ENCODE data around the gene ETV6.
A peak's percentile ranks its signal among the peaks of the same experiment; 100 is the strongest.

The ETV6 gene

DNA sequence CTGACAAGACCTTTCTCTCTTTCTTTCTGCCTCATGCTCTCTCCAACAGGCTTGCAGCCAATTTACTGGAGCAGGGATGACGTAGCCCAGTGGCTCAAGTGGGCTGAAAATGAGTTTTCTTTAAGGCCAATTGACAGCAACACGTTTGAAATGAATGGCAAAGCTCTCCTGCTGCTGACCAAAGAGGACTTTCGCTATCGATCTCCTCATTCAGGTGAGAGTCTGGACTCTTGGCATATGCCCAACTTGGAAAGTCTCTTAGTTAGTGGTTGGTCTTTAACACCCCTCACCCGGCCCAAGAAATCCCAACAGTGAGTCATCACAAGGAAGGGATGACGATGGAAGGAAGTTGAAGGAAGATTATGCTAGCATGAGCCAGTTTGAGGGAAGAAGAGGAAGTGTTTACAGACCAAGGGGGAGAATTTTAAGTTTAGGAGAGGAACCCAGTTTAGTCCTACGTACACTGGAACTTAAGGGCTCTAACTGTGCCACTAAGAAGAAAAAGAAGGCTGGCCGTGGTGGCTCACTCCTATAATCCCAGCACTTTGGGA is 189.7 kb downstream of the ETV6 start:
- no peak overlapping the region for H3K4me3 ChIP-seq (ENCODE audit: low read depth, low read length)
- in situ Hi-C loops (cut with HindIII; ENCODE audit: low sequenced_read_pairs) = no loop called here
- peak; percentile 85 for DNase-seq (ENCODE audit: low read depth, low spot score)
- TF ChIP-seq, protein P1, sequence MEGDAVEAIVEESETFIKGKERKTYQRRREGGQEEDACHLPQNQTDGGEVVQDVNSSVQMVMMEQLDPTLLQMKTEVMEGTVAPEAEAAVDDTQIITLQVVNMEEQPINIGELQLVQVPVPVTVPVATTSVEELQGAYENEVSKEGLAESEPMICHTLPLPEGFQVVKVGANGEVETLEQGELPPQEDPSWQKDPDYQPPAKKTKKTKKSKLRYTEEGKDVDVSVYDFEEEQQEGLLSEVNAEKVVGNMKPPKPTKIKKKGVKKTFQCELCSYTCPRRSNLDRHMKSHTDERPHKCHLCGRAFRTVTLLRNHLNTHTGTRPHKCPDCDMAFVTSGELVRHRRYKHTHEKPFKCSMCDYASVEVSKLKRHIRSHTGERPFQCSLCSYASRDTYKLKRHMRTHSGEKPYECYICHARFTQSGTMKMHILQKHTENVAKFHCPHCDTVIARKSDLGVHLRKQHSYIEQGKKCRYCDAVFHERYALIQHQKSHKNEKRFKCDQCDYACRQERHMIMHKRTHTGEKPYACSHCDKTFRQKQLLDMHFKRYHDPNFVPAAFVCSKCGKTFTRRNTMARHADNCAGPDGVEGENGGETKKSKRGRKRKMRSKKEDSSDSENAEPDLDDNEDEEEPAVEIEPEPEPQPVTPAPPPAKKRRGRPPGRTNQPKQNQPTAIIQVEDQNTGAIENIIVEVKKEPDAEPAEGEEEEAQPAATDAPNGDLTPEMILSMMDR (IDR thresholded peaks at IDR 0.05; ENCODE audit: low read depth, low read length) = no peak

DNA sequence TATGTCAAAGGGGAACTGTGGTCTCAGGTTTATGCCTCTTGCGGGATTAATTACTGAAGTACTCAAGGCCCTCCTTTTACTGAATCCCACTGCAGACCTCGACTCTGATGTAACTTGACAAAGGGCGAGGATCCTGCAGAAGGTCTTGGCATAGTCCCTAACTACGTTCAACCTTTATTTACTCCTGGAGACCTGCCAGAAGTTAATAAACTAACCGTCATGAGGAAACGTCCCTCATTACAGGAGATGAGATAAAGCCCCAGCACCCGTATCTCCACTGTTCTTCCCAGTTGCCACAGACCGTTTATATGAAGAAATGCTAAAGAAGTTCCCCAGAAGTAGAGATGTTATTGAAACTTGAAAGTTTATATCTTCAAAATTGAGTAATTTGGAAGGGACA is 190.9 kb downstream of the ETV6 start:
- H3K4me3 ChIP-seq (ENCODE audit: low read depth, low read length) = no peak overlapping the region
- in situ Hi-C loops (cut with HindIII; ENCODE audit: low sequenced_read_pairs) = no loop called here
- TF ChIP-seq, protein P1 (IDR thresholded peaks at IDR 0.05; ENCODE audit: low read depth, low read length) = no peak
- no peak for DNase-seq (ENCODE audit: low read depth, low spot score)

DNA sequence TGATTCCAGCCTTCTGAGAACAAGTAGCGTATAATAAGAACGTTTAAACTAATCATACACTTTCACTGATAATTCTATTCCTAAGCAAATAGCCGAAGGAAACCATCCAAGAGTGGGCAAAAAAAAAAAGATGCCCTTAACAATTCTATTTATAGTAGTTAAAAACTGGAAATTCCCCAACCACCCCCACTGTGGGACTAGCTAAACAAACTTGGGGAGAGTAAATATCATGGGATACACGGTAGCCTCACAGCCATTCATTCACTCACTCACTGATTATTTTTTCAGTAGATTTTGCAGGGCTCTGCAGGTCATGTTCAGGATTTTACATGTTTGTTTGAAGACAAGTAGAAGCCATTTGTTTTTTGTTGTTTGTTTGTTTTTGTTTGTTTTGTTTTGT is 197.0 kb downstream of the ETV6 start:
- no peak for DNase-seq (ENCODE audit: low read depth, low spot score)
- TF ChIP-seq, protein P1 (IDR thresholded peaks at IDR 0.05; ENCODE audit: low read depth, low read length) = no peak
- in situ Hi-C loops (cut with HindIII; ENCODE audit: low sequenced_read_pairs) = no loop called here
- H3K4me3 ChIP-seq (ENCODE audit: low read depth, low read length) = no peak overlapping the region

DNA sequence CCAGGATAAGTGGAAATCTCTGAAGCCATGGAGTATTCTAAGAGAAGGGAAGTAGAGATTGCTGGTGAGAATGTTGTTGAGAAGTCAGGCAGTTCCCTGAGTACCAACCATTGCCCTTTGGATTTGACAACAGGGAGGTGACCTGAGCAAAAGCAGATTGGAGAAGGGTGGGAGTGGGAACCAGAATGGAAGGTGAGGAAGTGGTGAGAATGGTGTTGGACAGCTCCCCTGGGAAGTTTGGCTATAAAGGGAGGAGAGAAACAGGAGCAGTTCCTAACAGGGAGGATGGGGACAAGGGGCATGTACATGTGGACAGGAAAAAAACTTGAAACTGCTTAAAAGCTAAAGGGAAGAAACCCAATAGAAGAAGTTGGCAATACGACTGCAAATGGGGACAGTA is 198.1 kb downstream of the ETV6 start:
- DNase-seq (ENCODE audit: low read depth, low spot score) = no peak
- in situ Hi-C loops (cut with HindIII; ENCODE audit: low sequenced_read_pairs) = no loop called here
- TF ChIP-seq, protein P1 (IDR thresholded peaks at IDR 0.05; ENCODE audit: low read depth, low read length) = no peak
- no peak overlapping the region for H3K4me3 ChIP-seq (ENCODE audit: low read depth, low read length)

DNA sequence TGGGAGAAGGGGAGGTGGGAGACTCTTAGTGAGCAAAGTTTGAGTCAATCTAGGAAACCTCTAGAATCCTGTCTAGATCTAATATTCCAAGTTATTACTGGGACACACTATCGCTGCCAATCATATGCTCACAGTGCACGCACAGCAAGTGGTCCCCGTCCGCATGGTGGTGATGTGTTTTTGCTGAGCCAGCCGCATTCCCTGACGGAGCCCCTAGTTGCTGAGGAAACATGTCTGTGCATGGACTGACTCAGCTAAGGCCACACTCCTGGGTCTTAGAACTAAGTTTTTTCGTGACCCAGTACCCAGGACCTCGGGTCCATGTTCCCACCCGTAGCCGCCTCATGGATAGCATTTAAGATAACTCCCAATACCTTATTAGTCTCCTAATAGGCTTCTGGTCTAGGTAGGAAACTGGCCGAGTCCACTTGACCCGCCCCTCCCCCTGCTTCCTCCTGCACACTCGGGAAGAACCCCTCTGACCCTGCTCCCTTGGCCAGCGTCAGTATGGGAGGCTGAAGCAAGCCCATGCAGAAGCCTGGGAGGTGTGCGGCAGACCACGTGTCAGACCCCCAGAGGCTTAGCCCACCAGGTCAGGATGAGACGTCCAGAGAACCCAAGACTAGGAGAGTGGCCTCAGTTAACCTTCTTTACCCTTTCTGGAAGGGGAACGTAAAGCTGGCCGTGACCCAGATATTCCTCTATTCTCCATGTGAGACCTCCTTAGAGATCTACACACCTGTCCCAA is 200.5 kb downstream of the ETV6 start:
- in situ Hi-C loops (cut with HindIII; ENCODE audit: low sequenced_read_pairs) = no loop called here
- TF ChIP-seq, protein P1 (IDR thresholded peaks at IDR 0.05; ENCODE audit: low read depth, low read length) = no peak
- no peak overlapping the region for H3K4me3 ChIP-seq (ENCODE audit: low read depth, low read length)
- no peak for DNase-seq (ENCODE audit: low read depth, low spot score)

DNA sequence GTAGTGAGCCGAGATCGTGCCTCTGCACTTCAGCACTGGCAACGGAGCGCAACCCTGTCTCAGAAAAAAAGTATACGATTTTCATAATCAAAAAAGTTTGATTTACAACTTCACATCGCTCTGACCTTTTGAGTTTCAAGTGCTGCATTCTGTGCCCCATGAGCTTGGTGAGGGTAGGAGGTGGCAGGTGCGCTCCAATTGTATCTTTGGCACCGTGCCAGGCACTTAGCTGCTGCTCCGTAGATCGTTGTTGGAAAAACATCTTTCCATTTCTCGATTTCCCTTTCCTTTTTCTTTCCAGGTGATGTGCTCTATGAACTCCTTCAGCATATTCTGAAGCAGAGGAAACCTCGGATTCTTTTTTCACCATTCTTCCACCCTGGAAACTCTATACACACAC is 203.7 kb downstream of the ETV6 start:
- TF ChIP-seq, protein P1 (IDR thresholded peaks at IDR 0.05; ENCODE audit: low read depth, low read length) = no peak
- in situ Hi-C loops (cut with HindIII; ENCODE audit: low sequenced_read_pairs) = no loop called here
- no peak overlapping the region for H3K4me3 ChIP-seq (ENCODE audit: low read depth, low read length)
- DNase-seq (ENCODE audit: low read depth, low spot score) = no peak
